Smooth muscle cell (in vitro differentiated cells): ENCODE data around the gene ABL1. TPM values are rescaled to one million over a fixed set of nuclear protein-coding genes. Genes with fewer than 3 reads are reported as not detected.

ENCODE experiments used
- DNase-seq: peaks from one replicate; lab custom pipeline; 2025; ENCODE audit not compliant: unreplicated experiment; lab: John Stamatoyannopoulos, UW
- H2AFZ ChIP-seq: fragments of 200-600 bp; sonication (generic); 2 replicates; pipeline ENCODE4 v1.6.0; 2016; ENCODE audit warnings: antibody characterized with exemption, low read depth, mild to moderate bottlenecking
- H3F3A ChIP-seq: fragments of 200-600 bp; sonication (generic); 2 replicates; pipeline ENCODE4 v1.6.0; 2017; ENCODE audit warnings: antibody characterized with exemption, low read depth
- H3K27ac ChIP-seq: fragments of 200-600 bp; sonication (generic); 2 replicates; pipeline ENCODE4 v1.5.1; 2016; ENCODE audit warnings: low read depth, mild to moderate bottlenecking
- H3K27me3 ChIP-seq: fragments of 200-600 bp; sonication (generic); 2 replicates; pipeline ENCODE4 v1.6.1; 2016; ENCODE audit warnings: low read depth, mild to moderate bottlenecking
- H3K36me3 ChIP-seq: fragments of 200-600 bp; sonication (generic); 2 replicates; pipeline ENCODE4 v1.5.1; 2016; ENCODE audit warnings: low read depth
- H3K4me1 ChIP-seq: fragments of 200-600 bp; sonication (generic); 2 replicates; pipeline ENCODE4 v1.5.1; 2016; ENCODE audit warnings: low read depth
- H3K4me2 ChIP-seq: fragments of 200-600 bp; sonication (generic); 2 replicates; pipeline ENCODE4 v1.6.0; 2016; ENCODE audit warnings: mild to moderate bottlenecking
- H3K4me3 ChIP-seq: fragments of 200-600 bp; sonication (generic); 2 replicates; pipeline ENCODE4 v1.5.1; 2016; ENCODE audit warnings: mild to moderate bottlenecking
- H3K79me2 ChIP-seq: fragments of 200-600 bp; sonication (generic); 2 replicates; pipeline ENCODE4 v1.6.0; 2016; ENCODE audit warnings: low read depth, mild to moderate bottlenecking
- H3K9ac ChIP-seq: fragments of 200-600 bp; sonication (generic); 2 replicates; pipeline ENCODE4 v1.6.0; 2016; ENCODE audit warnings: low read depth
- H3K9me3 ChIP-seq: fragments of 200-600 bp; sonication (generic); replicated peaks from 2 replicates; pipeline ENCODE4 v1.5.1; 2016; ENCODE audit warnings: low read depth
- H4K20me1 ChIP-seq: fragments of 200-600 bp; sonication (generic); 2 replicates; pipeline ENCODE4 v1.6.0; 2016; ENCODE audit warnings: low read depth
- CTCF ChIP-seq: fragments of 200-600 bp; sonication (generic); IDR thresholded peaks from 2 replicates; pipeline ENCODE4 v1.5.1; 2017; ENCODE audit warnings: borderline replicate concordance, mild to moderate bottlenecking, antibody characterized with exemption; ENCODE audit not compliant: insufficient read depth, poor library complexity, severe bottlenecking
- WGBS: methylation state at CpG from one replicate; pipeline ENCODE4 v1.1.7; 2016; ENCODE audit warnings: low lambda C conversion rate; 5-methylcytosine and 5-hydroxymethylcytosine counted together
- polyA plus RNA-seq: library from polyadenylated mRNA; unstranded; fragments of >200 nt; fragmentation: Nextera tagmentation; extraction: Ambion mirVana; gene quantifications from 2 replicates; pipeline ENCODE4 v1.2.1, GENCODE V29; 2016
- total RNA-seq: library from RNA; depleted of rRNA; stranded (reverse); fragments of >200 nt; gene quantifications from 2 replicates; pipeline ENCODE4 v1.2.3, GENCODE V29; 2014

ABL1 gene
- total and polyA plus RNA-seq, 2 experiments from 2014 or later, result 38.2 to 51.0 TPM

GRCh38 chr9:130830231-130830760 is 4.8 kb upstream of the ABL1 start:
- Histone ChIP-seq H3K79me2 (peaks cover 65% of the 10 kb centered on the region), H3K4me1 (peaks cover 18% of the 10 kb centered on the region), H3F3A (no peaks in the 10 kb centered on the region), H3K36me3 (no peaks in the 10 kb centered on the region), H3K4me3 (no peak overlapping the region), H3K9ac (no peak overlapping the region), H3K9me3 (no peaks in the 10 kb centered on the region), H4K20me1 (no peaks in the 10 kb centered on the region), H2AFZ (no peak overlapping the region), H3K27me3 (no peaks in the 10 kb centered on the region), H3K4me2 (peak overlapping the region; percentile 64), H3K27ac (peak overlapping the region; percentile 59)
- DNase-seq, result no peak
- no peak for TF ChIP-seq CTCF
- 74% methylated on average over 3 of the region's 3 CpGs for whole genome bisulfite sequencing

- Histone ChIP-seq H3K79me2 (peaks cover 73% of the 10 kb centered on the region), H3K27me3 (no peaks in the 10 kb centered on the region), H3K36me3 (no peaks in the 10 kb centered on the region), H3K4me1 (peaks cover 11% of the 10 kb centered on the region), H3K9ac (no peak overlapping the region), H2AFZ (no peak overlapping the region), H3F3A (no peaks in the 10 kb centered on the region), H3K4me3 (no peak overlapping the region), H4K20me1 (peaks cover under 1% of the 10 kb centered on the region), H3K4me2 (no peak overlapping the region), H3K9me3 (no peaks in the 10 kb centered on the region), H3K27ac (no peak overlapping the region)
- DNase-seq, result no peak
- TF ChIP-seq CTCF, result no peak
Measured at GRCh38 chr9:130831077-130831476, 4.0 kb upstream of the ABL1 start.

- Histone ChIP-seq H3K79me2 (peaks cover 80% of the 10 kb centered on the region), H3K4me2 (no peak overlapping the region), H3K4me1 (peaks cover 22% of the 10 kb centered on the region), H3K36me3 (no peaks in the 10 kb centered on the region), H4K20me1 (peaks cover 23% of the 10 kb centered on the region), H3F3A (no peaks in the 10 kb centered on the region), H3K4me3 (no peak overlapping the region), H3K27me3 (no peaks in the 10 kb centered on the region), H3K9me3 (no peaks in the 10 kb centered on the region), H3K27ac (peak overlapping the region; percentile 25), H3K9ac (no peak overlapping the region), H2AFZ (no peak overlapping the region)
- WGBS, result 71% methylated on average over 8 of the region's 8 CpGs
- TF ChIP-seq CTCF, result no peak
- DNase-seq, result no peak
Measured at GRCh38 chr9:130833031-130833990, 1.7 kb upstream of the ABL1 start.
